ENCODE results near the gene SELENOW.
"Not testable (repeated sequence)": the region's sequence is repeated elsewhere in the genome, so short reads cannot be mapped to it uniquely, and the experiment has no call there.

The SELENOW gene

GRCh38 chr19:47746129-47746528, 32.4 kb upstream of the SELENOW start:
- H3K9ac ChIP-seq (ENCODE audit: low read length) = peak overlapping the region; percentile 58
- not testable (repeated sequence) for H3K18ac ChIP-seq (ENCODE audit: low read length); H2AK5ac ChIP-seq (ENCODE audit: low read length); H3K23ac ChIP-seq (ENCODE audit: low read length); H3K4me2 ChIP-seq (ENCODE audit: low read length); H4K8ac ChIP-seq (ENCODE audit: low read depth, low read length); DNase-seq; H3K4ac ChIP-seq (ENCODE audit: low read depth, low read length); H4K5ac ChIP-seq (ENCODE audit: low read length); H3K4me1 ChIP-seq (ENCODE audit: control insufficient read depth, low read depth, low read length); H3K27ac ChIP-seq (ENCODE audit: low read depth, low read length); H2BK5ac ChIP-seq (ENCODE audit: low read length); H3K4me3 ChIP-seq (ENCODE audit: low read length); H2BK120ac ChIP-seq (ENCODE audit: low read depth, low read length); H2BK15ac ChIP-seq (replicated peaks; ENCODE audit: low read depth); H3K27me3 ChIP-seq (ENCODE audit: insufficient read depth, low read length, poor library complexity)
- H3K56ac ChIP-seq (ENCODE audit: low read length) = peak overlapping the region; percentile 84
- H3K36me3 ChIP-seq (ENCODE audit: control insufficient read depth, insufficient read depth, low read length) = peaks cover 14% of the 10 kb centered on the region
- peaks cover 11% of the 10 kb centered on the region for H3K79me1 ChIP-seq (ENCODE audit: low read length)
- no CpG with 5 or more reads among the region's 17 CpGs for WGBS (ENCODE audit: extremely low coverage, insufficient coverage, low lambda C conversion rate)
- H3K79me2 ChIP-seq (ENCODE audit: control insufficient read depth, insufficient read depth, low read length) = peaks cover 19% of the 10 kb centered on the region

- peaks cover 28% of the 10 kb centered on the region for H3K36me3 ChIP-seq (ENCODE audit: control insufficient read depth, insufficient read depth, low read length)
- no peak overlapping the region for H4K8ac ChIP-seq (ENCODE audit: low read depth, low read length)
- no peaks in the 10 kb centered on the region for H3K27me3 ChIP-seq (ENCODE audit: insufficient read depth, low read length, poor library complexity)
- H3K4ac ChIP-seq (ENCODE audit: low read depth, low read length) = no peak overlapping the region
- H3K23ac ChIP-seq (ENCODE audit: low read length) = no peak overlapping the region
- H3K56ac ChIP-seq (ENCODE audit: low read length) = no peak overlapping the region
- H3K4me3 ChIP-seq (ENCODE audit: low read length) = no peak overlapping the region
- H3K9ac ChIP-seq (ENCODE audit: low read length) = no peak overlapping the region
- H2BK15ac ChIP-seq (replicated peaks; ENCODE audit: low read depth) = no peak overlapping the region
- DNase-seq = no peak
- H4K5ac ChIP-seq (ENCODE audit: low read length) = no peak overlapping the region
- no peak overlapping the region for H2BK5ac ChIP-seq (ENCODE audit: low read length)
- H2AK5ac ChIP-seq (ENCODE audit: low read length) = no peak overlapping the region
- H3K27ac ChIP-seq (ENCODE audit: low read depth, low read length) = no peak overlapping the region
- H3K4me2 ChIP-seq (ENCODE audit: low read length) = no peak overlapping the region
- no CpG with 5 or more reads among the region's 3 CpGs for WGBS (ENCODE audit: extremely low coverage, insufficient coverage, low lambda C conversion rate)
- no peaks in the 10 kb centered on the region for H3K4me1 ChIP-seq (ENCODE audit: control insufficient read depth, low read depth, low read length)
- H3K18ac ChIP-seq (ENCODE audit: low read length) = no peak overlapping the region
- peaks cover 19% of the 10 kb centered on the region for H3K79me2 ChIP-seq (ENCODE audit: control insufficient read depth, insufficient read depth, low read length)
- peaks cover 11% of the 10 kb centered on the region for H3K79me1 ChIP-seq (ENCODE audit: low read length)
- H2BK120ac ChIP-seq (ENCODE audit: low read depth, low read length) = no peak overlapping the region
Measured at GRCh38 chr19:47749326-47749725, 29.2 kb upstream of the SELENOW start.

- Histone ChIP-seq H2AK5ac (ENCODE audit: low read length) (no peak overlapping the region), H2BK120ac (ENCODE audit: low read depth, low read length) (no peak overlapping the region), H3K23ac (ENCODE audit: low read length) (no peak overlapping the region), H3K79me1 (ENCODE audit: low read length) (peaks cover 11% of the 10 kb centered on the region), H2BK15ac (replicated peaks; ENCODE audit: low read depth) (no peak overlapping the region), H3K36me3 (ENCODE audit: control insufficient read depth, insufficient read depth, low read length) (peaks cover 31% of the 10 kb centered on the region), H3K4me1 (ENCODE audit: control insufficient read depth, low read depth, low read length) (no peaks in the 10 kb centered on the region), H3K4me2 (ENCODE audit: low read length) (no peak overlapping the region), H2BK5ac (ENCODE audit: low read length) (no peak overlapping the region), H3K4me3 (ENCODE audit: low read length) (no peak overlapping the region), H3K27me3 (ENCODE audit: insufficient read depth, low read length, poor library complexity) (no peaks in the 10 kb centered on the region), H3K27ac (ENCODE audit: low read depth, low read length) (no peak overlapping the region), H3K18ac (ENCODE audit: low read length) (no peak overlapping the region), H3K79me2 (ENCODE audit: control insufficient read depth, insufficient read depth, low read length) (peaks cover 19% of the 10 kb centered on the region), H4K5ac (ENCODE audit: low read length) (no peak overlapping the region), H3K4ac (ENCODE audit: low read depth, low read length) (no peak overlapping the region), H3K56ac (ENCODE audit: low read length) (no peak overlapping the region), H3K9ac (ENCODE audit: low read length) (no peak overlapping the region), H4K8ac (ENCODE audit: low read depth, low read length) (no peak overlapping the region)
- no peak for DNase-seq
- WGBS (ENCODE audit: extremely low coverage, insufficient coverage, low lambda C conversion rate) = no CpG with 5 or more reads among the region's 18 CpGs
Measured at GRCh38 chr19:47750752-47751151, 27.8 kb upstream of the SELENOW start.

GRCh38 chr19:47752440-47753211, 25.9 kb upstream of the SELENOW start:
- no CpG with 5 or more reads among the region's 27 CpGs for whole genome bisulfite sequencing (ENCODE audit: extremely low coverage, insufficient coverage, low lambda C conversion rate)
- H3K36me3 ChIP-seq (ENCODE audit: control insufficient read depth, insufficient read depth, low read length) = peaks cover 40% of the 10 kb centered on the region

GRCh38 chr19:47754206-47755064, 24.1 kb upstream of the SELENOW start:
- H2AK5ac ChIP-seq (ENCODE audit: low read length) = no peak overlapping the region
- H3K4me2 ChIP-seq (ENCODE audit: low read length) = no peak overlapping the region
- no peaks in the 10 kb centered on the region for H3K4me1 ChIP-seq (ENCODE audit: control insufficient read depth, low read depth, low read length)
- H4K5ac ChIP-seq (ENCODE audit: low read length) = no peak overlapping the region
- no CpG with 5 or more reads among the region's 37 CpGs for WGBS (ENCODE audit: extremely low coverage, insufficient coverage, low lambda C conversion rate)
- no peaks in the 10 kb centered on the region for H3K79me2 ChIP-seq (ENCODE audit: control insufficient read depth, insufficient read depth, low read length)
- H3K27me3 ChIP-seq (ENCODE audit: insufficient read depth, low read length, poor library complexity) = no peaks in the 10 kb centered on the region
- H2BK15ac ChIP-seq (replicated peaks; ENCODE audit: low read depth) = no peak overlapping the region
- H3K79me1 ChIP-seq (ENCODE audit: low read length) = peaks cover 1% of the 10 kb centered on the region
- H3K18ac ChIP-seq (ENCODE audit: low read length) = no peak overlapping the region
- H3K9ac ChIP-seq (ENCODE audit: low read length) = no peak overlapping the region
- no peak overlapping the region for H3K27ac ChIP-seq (ENCODE audit: low read depth, low read length)
- H2BK5ac ChIP-seq (ENCODE audit: low read length) = no peak overlapping the region
- H3K4me3 ChIP-seq (ENCODE audit: low read length) = no peak overlapping the region
- H3K36me3 ChIP-seq (ENCODE audit: control insufficient read depth, insufficient read depth, low read length) = peaks cover 35% of the 10 kb centered on the region
- no peak overlapping the region for H3K4ac ChIP-seq (ENCODE audit: low read depth, low read length)
- no peak overlapping the region for H2BK120ac ChIP-seq (ENCODE audit: low read depth, low read length)
- no peak overlapping the region for H3K23ac ChIP-seq (ENCODE audit: low read length)
- DNase-seq = no peak
- H4K8ac ChIP-seq (ENCODE audit: low read depth, low read length) = no peak overlapping the region
- no peak overlapping the region for H3K56ac ChIP-seq (ENCODE audit: low read length)

More at GRCh38 chr19:47752440-47753211, 25.9 kb upstream of the SELENOW start:
- DNase-seq = no peak
- H2BK15ac ChIP-seq (replicated peaks; ENCODE audit: low read depth) = no peak overlapping the region
- no peak overlapping the region for H3K27ac ChIP-seq (ENCODE audit: low read depth, low read length)
- peaks cover 10% of the 10 kb centered on the region for H3K79me2 ChIP-seq (ENCODE audit: control insufficient read depth, insufficient read depth, low read length)
- no peak overlapping the region for H4K8ac ChIP-seq (ENCODE audit: low read depth, low read length)
- no peaks in the 10 kb centered on the region for H3K4me1 ChIP-seq (ENCODE audit: control insufficient read depth, low read depth, low read length)
- no peak overlapping the region for H3K4ac ChIP-seq (ENCODE audit: low read depth, low read length)
- H3K4me3 ChIP-seq (ENCODE audit: low read length) = no peak overlapping the region
- no peak overlapping the region for H3K23ac ChIP-seq (ENCODE audit: low read length)
- H3K4me2 ChIP-seq (ENCODE audit: low read length) = no peak overlapping the region
- H3K18ac ChIP-seq (ENCODE audit: low read length) = no peak overlapping the region
- H3K27me3 ChIP-seq (ENCODE audit: insufficient read depth, low read length, poor library complexity) = no peaks in the 10 kb centered on the region
- no peak overlapping the region for H2AK5ac ChIP-seq (ENCODE audit: low read length)
- H2BK120ac ChIP-seq (ENCODE audit: low read depth, low read length) = no peak overlapping the region
- H3K56ac ChIP-seq (ENCODE audit: low read length) = no peak overlapping the region
- H3K79me1 ChIP-seq (ENCODE audit: low read length) = peaks cover 8% of the 10 kb centered on the region
- H2BK5ac ChIP-seq (ENCODE audit: low read length) = no peak overlapping the region
- H4K5ac ChIP-seq (ENCODE audit: low read length) = no peak overlapping the region
- H3K9ac ChIP-seq (ENCODE audit: low read length) = no peak overlapping the region

All from mesendoderm (in vitro differentiated cells).